Endothelial cell of umbilical vein (primary cell): ENCODE measurements around the gene DLG5. TPM values are rescaled to one million over a fixed set of nuclear protein-coding genes. Genes with fewer than 3 reads are reported as not detected.

Source experiments
- BruUV-seq: library from RNA; stranded (reverse); fragments of 400-500 nt; replicated peaks from 2 replicates; lab custom pipeline; 2021; lab: Mats Ljungman, UMichigan
- CTCF ChIA-PET: fragments of 300-600, 350-600 bp; sonication (Branson Sonifier 250); formaldehyde crosslinking; loops from one replicate; lab custom pipeline; 2021; ENCODE audit warnings: antibody characterized with exemption, inconsistent platforms; lab: Charles Lee
- POLR2A ChIA-PET: fragments of 300-600, 350-600 bp; sonication (Branson Sonifier 250); formaldehyde crosslinking; loops from one replicate; lab custom pipeline; 2021; ENCODE audit warnings: antibody characterized with exemption, inconsistent platforms; lab: Charles Lee
- DNase-seq: peaks from one replicate; pipeline ENCODE4 v3.0.0-alpha.2; 2011; ENCODE audit warnings: low read depth, low spot score
- FAIRE-seq: peaks from 2 replicates; lab custom pipeline; 2011; peaks lifted over from hg19 to GRCh38; lab: Jason Lieb, UNC
- H2AFZ ChIP-seq: 2 replicates; pipeline ENCODE4 v1.6.0; 2012; ENCODE audit warnings: low read depth, low read length, control low read depth, inconsistent platforms
- H3K27ac ChIP-seq: 2 replicates; pipeline ENCODE4 v1.5.1; 2011; ENCODE audit warnings: low read depth, mild to moderate bottlenecking, control low read depth, low read length, moderate library complexity; ENCODE audit not compliant: insufficient read depth
- H3K27me3 ChIP-seq, 2 experiments: 2 replicates each; pipeline versions ENCODE4 v1.6.0 to v1.6.1; 2011; ENCODE audit warnings: low read length in 2 of 2, mixed read lengths in 1 of 2; ENCODE audit not compliant: control insufficient read depth in 2 of 2, insufficient read depth in 2 of 2
- H3K36me3 ChIP-seq, 2 experiments: 2 replicates in 1 of 2; 3 replicates in 1 of 2; pipeline ENCODE4 v1.5.1; 2011; ENCODE audit warnings: low read length in 2 of 2, mild to moderate bottlenecking in 1 of 2, moderate library complexity in 1 of 2; ENCODE audit not compliant: control insufficient read depth in 2 of 2, insufficient read depth in 2 of 2; ENCODE audit errors: extremely low read depth in 1 of 2
- H3K4me1 ChIP-seq: 3 replicates; pipeline ENCODE4 v1.5.1; 2011; ENCODE audit warnings: mild to moderate bottlenecking, low read length; ENCODE audit not compliant: control insufficient read depth, insufficient read depth; ENCODE audit errors: extremely low read depth
- H3K4me2 ChIP-seq: 2 replicates; pipeline ENCODE4 v1.6.1; 2011; ENCODE audit warnings: low read length, control low read depth, mixed read lengths; ENCODE audit not compliant: insufficient read depth
- H3K4me3 ChIP-seq, 3 experiments: fragments of 200-600 bp in 1 of 3; sonication (generic), shearing (Covaris generic) in 1 of 3; replicated peaks in 1 of 3; 2 replicates each; pipeline ENCODE4 v1.5.1; 2011 to 2016; ENCODE audit warnings: control low read depth in 3 of 3, low read length in 3 of 3, mild to moderate bottlenecking in 2 of 3, inconsistent platforms in 1 of 3, low read depth in 1 of 3, moderate library complexity in 1 of 3; ENCODE audit not compliant: insufficient read depth in 1 of 3
- H3K79me2 ChIP-seq: 2 replicates; pipeline ENCODE4 v1.6.0; 2012; ENCODE audit warnings: low read length, inconsistent platforms; ENCODE audit not compliant: control insufficient read depth, insufficient read depth
- H3K9ac ChIP-seq: replicated peaks from 2 replicates; pipeline ENCODE3; 2011; ENCODE audit warnings: low read length, control low read depth; ENCODE audit not compliant: insufficient read depth; ENCODE audit errors: extremely low read depth
- H3K9me1 ChIP-seq: replicated peaks from 3 replicates; pipeline ENCODE4 v1.6.0; 2011; ENCODE audit warnings: mild to moderate bottlenecking, low read length; ENCODE audit not compliant: control insufficient read depth, insufficient read depth; ENCODE audit errors: extremely low read depth
- H3K9me3 ChIP-seq: replicated peaks from 2 replicates; pipeline ENCODE4 v1.5.1; 2012; ENCODE audit warnings: low read length, inconsistent platforms; ENCODE audit not compliant: control insufficient read depth, insufficient read depth
- H4K20me1 ChIP-seq: replicated peaks from 2 replicates; pipeline ENCODE3; 2011; ENCODE audit warnings: mild to moderate bottlenecking, low read length; ENCODE audit not compliant: control insufficient read depth, insufficient read depth; ENCODE audit errors: extremely low read depth
- CTCF ChIP-seq, 2 donors: IDR thresholded peaks; 1 replicate in 1 of 2; 2 replicates in 1 of 2; pipeline ENCODE4 v1.5.1; 2011; ENCODE audit warnings: low read length in 2 of 2, mild to moderate bottlenecking in 2 of 2, moderate library complexity in 2 of 2, control low read depth in 1 of 2, inconsistent platforms in 1 of 2, low read depth in 1 of 2; ENCODE audit not compliant: insufficient read depth in 1 of 2; ENCODE audit errors: extremely low read depth in 1 of 2
- EZH2 ChIP-seq: IDR thresholded peaks from 2 replicates; pipeline ENCODE4 v1.6.1; 2012; ENCODE audit warnings: borderline replicate concordance, low read depth, mild to moderate bottlenecking, moderate library complexity, low read length, inconsistent platforms; ENCODE audit not compliant: severe bottlenecking
- FOS ChIP-seq: IDR thresholded peaks from 2 replicates; pipeline ENCODE4 v1.6.1; 2011; ENCODE audit warnings: mild to moderate bottlenecking, low read length, moderate library complexity, borderline replicate concordance; ENCODE audit not compliant: insufficient read depth
- GATA2 ChIP-seq: IDR thresholded peaks from 2 replicates; pipeline ENCODE4 v1.7.0; 2011; ENCODE audit warnings: low read depth, mild to moderate bottlenecking, moderate library complexity, mixed read lengths, low read length; ENCODE audit not compliant: insufficient read length, insufficient read depth
- JUN ChIP-seq: IDR thresholded peaks from 2 replicates; pipeline ENCODE4 v1.6.1; 2011; ENCODE audit warnings: borderline replicate concordance, low read depth; ENCODE audit not compliant: insufficient read length, insufficient read depth
- MAX ChIP-seq: IDR thresholded peaks from 2 replicates; pipeline ENCODE4 v1.6.1; 2011; ENCODE audit not compliant: insufficient read depth, insufficient read length
- MYC ChIP-seq: IDR thresholded peaks from one replicate; pipeline ENCODE4 v1.6.1; 2011; ENCODE audit warnings: mild to moderate bottlenecking, low read depth, low read length
- POLR2A ChIP-seq: IDR thresholded peaks from 2 replicates; pipeline ENCODE4 v1.6.1; 2012; ENCODE audit warnings: low read depth, mild to moderate bottlenecking, control low read depth, low read length
- POLR2AphosphoS5 ChIP-seq: IDR thresholded peaks from 2 replicates; pipeline ENCODE4 v1.6.1; 2012; ENCODE audit warnings: low read depth, mild to moderate bottlenecking, control low read depth, low read length, moderate library complexity; ENCODE audit not compliant: insufficient read depth
- dilution Hi-C: fragments of 300-500 bp; cut with MboI; formaldehyde crosslinking; loops from one replicate; pipeline ENCODE4 v1.15.0; 2019; ENCODE audit warnings: low sequenced_read_pairs; ENCODE audit not compliant: extremely low pct_ligation_motif_present
- intact Hi-C: fragments of 100-400 bp; cut with micrococcal nuclease; formaldehyde crosslinking; loops from one replicate; pipeline ENCODE4 v1.10.0; 2022
- polyA plus RNA-seq, 4 experiments: library from polyadenylated mRNA; depleted of rRNA in 3 of 4; stranded (reverse) in 3 of 4; unstranded in 1 of 4; fragments of >200 nt; gene quantifications; 2 replicates each; pipeline versions ENCODE4 v1.2.1 to v1.2.3, GENCODE V29; 2011 to 2012; ENCODE audit warnings: missing spikeins in 1 of 4
- total RNA-seq: library from RNA; stranded (reverse); gene quantifications from 2 replicates; pipeline ENCODE4 v1.2.3, GENCODE V29; 2021

DLG5 gene
- total and polyA plus RNA-seq, 2 donors (not counting 3 experiments of a cell fraction or from before 2014, with no cell fraction given): 12.3 to 24.9 TPM

GRCh38 chr10:77787440-77787839 lies 139.1 kb downstream of the DLG5 start:
- H2AFZ ChIP-seq: no peak overlapping the region
- no peaks in the 10 kb centered on the region for H3K9me1 ChIP-seq
- no peak overlapping the region for H3K4me2 ChIP-seq
- TF ChIP-seq POLR2AphosphoS5: no peak
- no peak for TF ChIP-seq MAX
- no peak for TF ChIP-seq POLR2A
- TF ChIP-seq FOS: no peak
- no peak for TF ChIP-seq GATA2
- TF ChIP-seq EZH2: no peak
- TF ChIP-seq MYC: no peak
- TF ChIP-seq JUN: no peak
- TF ChIP-seq CTCF (IDR thresholded peaks at IDR 0.05; ENCODE audit: extremely low read depth in 1 of 2, insufficient read depth in 1 of 2, low read depth in 1 of 2, low read length in 2 of 2): no peak
- H3K4me1 ChIP-seq: no peaks in the 10 kb centered on the region
- dilution Hi-C loops (no loop called here), intact Hi-C loops (no loop called here)
- H3K27ac ChIP-seq: no peak overlapping the region
- DNase-seq: no peak
- ChIA-PET POLR2A (no interaction called here), CTCF (no interaction called here)
- H4K20me1 ChIP-seq: no peaks in the 10 kb centered on the region
- BruUV-seq: no TSS peak
- H3K27me3 ChIP-seq: no peaks in the 10 kb centered on the region
- no peak for FAIRE-seq
- H3K9ac ChIP-seq: no peak overlapping the region
- no peak overlapping the region for H3K4me3 ChIP-seq
- H3K9me3 ChIP-seq: no peaks in the 10 kb centered on the region
- peaks cover 0 to 15% of the 10 kb centered on the region in 2 experiments for H3K36me3 ChIP-seq
- no peaks in the 10 kb centered on the region for H3K79me2 ChIP-seq
